PC-3 (cell line): Measurements from ENCODE around the gene AGPAT4.

Source experiments
- EZH2 ChIP-seq: fragments of 300-600 bp; sonication (generic); IDR thresholded peaks from one replicate; pipeline ENCODE4 v1.6.1; 2017; ENCODE audit warnings: antibody characterized with exemption, mild to moderate bottlenecking, low read length; ENCODE audit not compliant: unreplicated experiment
- EZH2phosphoT487 ChIP-seq: fragments of 300-600 bp; sonication (generic); IDR thresholded peaks from 2 replicates; pipeline ENCODE4 v1.6.1; 2018; ENCODE audit warnings: mild to moderate bottlenecking, antibody characterized with exemption, low read length, borderline replicate concordance
- TF ChIP-seq, protein P1 (sequence below): fragments of 300-600 bp; sonication (generic); conservative IDR thresholded peaks from 2 replicates; pipeline ENCODE4 v1.5.1; 2017; ENCODE audit warnings: antibody characterized with exemption, low read depth, mild to moderate bottlenecking, low read length

GRCh38 chr6:161219680-161220079 is 54.2 kb downstream of the AGPAT4 start:
- TF ChIP-seq, protein P1, sequence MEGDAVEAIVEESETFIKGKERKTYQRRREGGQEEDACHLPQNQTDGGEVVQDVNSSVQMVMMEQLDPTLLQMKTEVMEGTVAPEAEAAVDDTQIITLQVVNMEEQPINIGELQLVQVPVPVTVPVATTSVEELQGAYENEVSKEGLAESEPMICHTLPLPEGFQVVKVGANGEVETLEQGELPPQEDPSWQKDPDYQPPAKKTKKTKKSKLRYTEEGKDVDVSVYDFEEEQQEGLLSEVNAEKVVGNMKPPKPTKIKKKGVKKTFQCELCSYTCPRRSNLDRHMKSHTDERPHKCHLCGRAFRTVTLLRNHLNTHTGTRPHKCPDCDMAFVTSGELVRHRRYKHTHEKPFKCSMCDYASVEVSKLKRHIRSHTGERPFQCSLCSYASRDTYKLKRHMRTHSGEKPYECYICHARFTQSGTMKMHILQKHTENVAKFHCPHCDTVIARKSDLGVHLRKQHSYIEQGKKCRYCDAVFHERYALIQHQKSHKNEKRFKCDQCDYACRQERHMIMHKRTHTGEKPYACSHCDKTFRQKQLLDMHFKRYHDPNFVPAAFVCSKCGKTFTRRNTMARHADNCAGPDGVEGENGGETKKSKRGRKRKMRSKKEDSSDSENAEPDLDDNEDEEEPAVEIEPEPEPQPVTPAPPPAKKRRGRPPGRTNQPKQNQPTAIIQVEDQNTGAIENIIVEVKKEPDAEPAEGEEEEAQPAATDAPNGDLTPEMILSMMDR, result no peak
- TF ChIP-seq EZH2 (no peak), EZH2phosphoT487 (no peak)
